ENCODE results near the gene PGC.

Gene PGC

DNA sequence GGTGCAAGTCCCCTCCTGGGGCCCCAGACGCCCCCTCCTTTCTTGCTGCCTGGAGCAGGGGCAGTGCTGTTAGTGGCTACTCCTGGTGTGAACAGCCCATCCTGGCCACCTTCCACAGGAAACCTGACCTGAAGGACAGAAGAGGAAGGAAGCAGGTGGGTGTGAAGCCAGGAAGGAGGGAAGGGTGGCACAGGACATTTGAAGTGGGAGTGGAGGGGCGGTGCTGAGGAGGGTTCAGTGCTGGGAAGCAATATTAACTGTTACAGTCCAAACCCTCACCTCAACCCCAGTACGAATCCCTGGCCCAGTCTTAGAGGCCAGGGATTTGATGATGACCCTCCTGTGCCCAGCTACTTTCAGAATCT is 34.2 kb upstream of the PGC start:
- H2AFZ ChIP-seq (ENCODE audit: low read depth, low read length): no peak overlapping the region
- H4K20me1 ChIP-seq (ENCODE audit: insufficient read depth, low read length): no peaks in the 10 kb centered on the region
- peak overlapping the region in 1 of 2 experiments; percentile 81; a peak in 1 of 4 replicates for H3K4me3 ChIP-seq (ENCODE audit: low read depth in 1 of 2, low read length in 2 of 2)
- peak overlapping the region; percentile 82 for H3K4me2 ChIP-seq (ENCODE audit: insufficient read depth, low read length)
- 0 out of 2 replicates have a peak overlapping the region, but pooled peaks have one; percentile 69 for H3K9ac ChIP-seq (ENCODE audit: low read depth, low read length)
- no peak overlapping the region for H3K27ac ChIP-seq (ENCODE audit: low read length)
- H3K4me1 ChIP-seq (ENCODE audit: insufficient read depth, low read length): peaks cover 38% of the 10 kb centered on the region
- H3K79me2 ChIP-seq (ENCODE audit: insufficient read depth, low read length): peaks cover 14% of the 10 kb centered on the region
- DNase-seq (no peak), ATAC-seq (ENCODE audit: insufficient read depth, low read depth) (no peak)
- H3K36me3 ChIP-seq (ENCODE audit: insufficient read depth, low read length): peaks cover 4% of the 10 kb centered on the region
- no peak for TF ChIP-seq EZH2 (IDR thresholded peaks at IDR 0.05; ENCODE audit: borderline replicate concordance, low read depth, low read length, severe bottlenecking)
- no peak for TF ChIP-seq CTCF (IDR thresholded peaks at IDR 0.05; ENCODE audit: borderline replicate concordance, extremely low read depth, low read length, poor library complexity, severe bottlenecking)
- no peaks in the 10 kb centered on the region for H3K9me3 ChIP-seq (ENCODE audit: insufficient read depth, low read length, severe bottlenecking)
- peaks cover 4% of the 10 kb centered on the region for H3K27me3 ChIP-seq (ENCODE audit: insufficient read depth, low read length, poor library complexity)

- peak; percentile 12; the same call in 2 of the 3 replicates for ATAC-seq (ENCODE audit: insufficient read depth, low read depth)
Measured at GRCh38 chr6:41780551-41781365, 33.6 kb upstream of the PGC start, which contains the start of gene PRICKLE4. PRICKLE4 (plus strand) TSS chr6:41780782; CDS start chr6:41783474, 2,692 bp downstream.

DNA sequence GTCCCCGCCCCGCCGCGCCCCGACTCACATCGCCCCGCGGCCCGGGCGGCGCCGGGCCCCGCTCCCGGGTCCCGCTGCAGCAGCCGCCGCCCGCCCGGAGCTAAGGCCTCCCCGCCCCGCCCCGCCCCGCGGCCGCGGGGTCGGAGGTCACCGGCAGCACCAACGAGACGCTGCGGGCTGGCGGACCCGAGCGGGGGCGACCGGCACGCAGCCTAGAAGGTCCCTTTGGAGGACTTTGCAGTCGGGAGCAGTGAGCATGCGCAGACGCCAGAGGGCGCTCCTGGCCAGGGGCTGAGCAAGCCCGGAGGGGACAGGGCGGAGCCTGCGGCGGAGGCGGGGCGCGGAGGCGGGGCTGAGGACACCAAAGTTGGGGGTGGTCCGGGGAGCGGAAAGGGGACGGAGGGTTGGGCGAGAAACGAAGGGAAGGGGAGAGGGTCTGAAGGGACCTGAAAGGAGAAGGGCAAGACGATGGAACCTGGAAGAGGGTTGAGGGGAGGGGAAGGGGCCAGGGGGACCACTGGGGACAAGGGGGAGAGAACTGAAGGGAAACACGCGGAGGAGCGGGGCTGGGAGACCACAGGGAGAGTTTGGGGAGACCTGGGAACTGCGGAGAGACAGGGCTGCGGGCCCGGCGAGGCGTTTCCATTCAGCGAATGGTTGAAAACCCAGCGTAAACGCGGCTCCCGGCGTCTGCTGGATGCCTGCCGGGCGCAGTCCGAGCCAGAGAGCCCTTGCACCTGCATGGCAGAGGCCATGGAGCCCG is 32.8 kb upstream of the PGC start, which contains the start of gene FRS3:
FRS3 (minus strand) TSS at position 113 of the 763 bp plus-strand sequence. CDS start 2,913 bp downstream, outside the sequence.
- Histone ChIP-seq H3K36me3 (ENCODE audit: insufficient read depth, low read length) (peaks cover 13% of the 10 kb centered on the region), H3K4me2 (ENCODE audit: insufficient read depth, low read length) (peak within 1 kb of the TSS; percentile 92), H3K9ac (ENCODE audit: low read depth, low read length) (peak within 1 kb of the TSS; percentile 69), H3K27me3 (ENCODE audit: insufficient read depth, low read length, poor library complexity) (peaks cover 4% of the 10 kb centered on the region), H2AFZ (ENCODE audit: low read depth, low read length) (peak within 1 kb of the TSS; percentile 72), H3K9me3 (ENCODE audit: insufficient read depth, low read length, severe bottlenecking) (no peaks in the 10 kb centered on the region), H3K79me2 (ENCODE audit: insufficient read depth, low read length) (peaks cover 9% of the 10 kb centered on the region), H4K20me1 (ENCODE audit: insufficient read depth, low read length) (no peaks in the 10 kb centered on the region), H3K4me1 (ENCODE audit: insufficient read depth, low read length) (peaks cover 27% of the 10 kb centered on the region), H3K27ac (ENCODE audit: low read length) (peak within 1 kb of the TSS; percentile 68), H3K4me3 (ENCODE audit: low read depth in 1 of 2, low read length in 2 of 2) (peak within 1 kb of the TSS; percentile 59 to 81)
- TF ChIP-seq CTCF (IDR thresholded peaks at IDR 0.05; ENCODE audit: borderline replicate concordance, extremely low read depth, low read length, poor library complexity, severe bottlenecking): peak; percentile 98
- no peak for TF ChIP-seq EZH2 (IDR thresholded peaks at IDR 0.05; ENCODE audit: borderline replicate concordance, low read depth, low read length, severe bottlenecking)
- DNase-seq (peak; percentile 98), ATAC-seq (ENCODE audit: insufficient read depth, low read depth) (peak; percentile 94)

More at GRCh38 chr6:41780551-41781365, 33.6 kb upstream of the PGC start, which contains the start of gene PRICKLE4:
- peak within 1 kb of the TSS; percentile 69 for H3K9ac ChIP-seq (ENCODE audit: low read depth, low read length)
- no peaks in the 10 kb centered on the region for H3K9me3 ChIP-seq (ENCODE audit: insufficient read depth, low read length, severe bottlenecking)
- H4K20me1 ChIP-seq (ENCODE audit: insufficient read depth, low read length): no peaks in the 10 kb centered on the region
- peaks cover 4% of the 10 kb centered on the region for H3K27me3 ChIP-seq (ENCODE audit: insufficient read depth, low read length, poor library complexity)
- peaks cover 33% of the 10 kb centered on the region for H3K4me1 ChIP-seq (ENCODE audit: insufficient read depth, low read length)
- H2AFZ ChIP-seq (ENCODE audit: low read depth, low read length): peak within 1 kb of the TSS; percentile 72
- H3K4me3 ChIP-seq (ENCODE audit: low read depth in 1 of 2, low read length in 2 of 2): peak within 1 kb of the TSS; percentile 35 to 81; a peak in 3 of 4 replicates
- TF ChIP-seq CTCF (IDR thresholded peaks at IDR 0.05; ENCODE audit: borderline replicate concordance, extremely low read depth, low read length, poor library complexity, severe bottlenecking) (no peak), EZH2 (IDR thresholded peaks at IDR 0.05; ENCODE audit: borderline replicate concordance, low read depth, low read length, severe bottlenecking) (no peak)
- H3K36me3 ChIP-seq (ENCODE audit: insufficient read depth, low read length): peaks cover 5% of the 10 kb centered on the region
- DNase-seq: no peak
- peak within 1 kb of the TSS; percentile 82 for H3K4me2 ChIP-seq (ENCODE audit: insufficient read depth, low read length)
- peaks cover 9% of the 10 kb centered on the region for H3K79me2 ChIP-seq (ENCODE audit: insufficient read depth, low read length)
- peak within 1 kb of the TSS; percentile 38 for H3K27ac ChIP-seq (ENCODE audit: low read length)
